Epithelial cell of esophagus (primary cell): ENCODE results near the gene DYNC1I1.
A peak's percentile ranks its signal among the peaks of the same experiment; 100 is the strongest.

Source experiments
- DNase-seq: peaks from one replicate; pipeline ENCODE4 v3.0.0; 2010; ENCODE audit warnings: low read depth
- H3K4me3 ChIP-seq: 2 replicates; pipeline ENCODE4 v1.5.1; 2011; ENCODE audit warnings: mild to moderate bottlenecking, low read length, control low read depth
- CTCF ChIP-seq: IDR thresholded peaks from 2 replicates; pipeline ENCODE4 v1.5.1; 2011; ENCODE audit warnings: low read depth, mild to moderate bottlenecking, low read length, control low read depth, inconsistent platforms; ENCODE audit not compliant: insufficient read depth; ENCODE audit errors: missing control alignments

The DYNC1I1 gene

DNA sequence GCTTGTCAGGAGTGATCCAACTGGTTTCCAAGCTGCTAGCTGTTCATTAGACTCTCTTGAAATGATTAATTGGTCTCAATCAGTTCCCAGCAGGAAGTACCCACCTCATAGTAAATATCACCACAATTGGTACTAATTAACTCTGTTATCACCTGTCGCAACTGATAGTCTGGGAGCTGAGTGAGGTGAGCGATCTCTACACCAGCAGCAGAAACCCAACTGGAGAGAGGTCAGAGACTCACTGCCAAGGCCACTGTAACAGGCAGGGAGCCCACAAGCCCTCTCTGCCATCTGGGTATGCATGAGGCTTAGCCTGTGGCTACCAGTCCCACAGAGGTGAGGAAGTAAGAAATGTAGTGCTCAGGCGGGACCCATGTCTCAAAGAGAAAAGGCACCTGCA lies 245.5 kb downstream of the DYNC1I1 start:
- DNase-seq = no peak
- no peak for TF ChIP-seq CTCF
- H3K4me3 ChIP-seq = no peak overlapping the region

DNA sequence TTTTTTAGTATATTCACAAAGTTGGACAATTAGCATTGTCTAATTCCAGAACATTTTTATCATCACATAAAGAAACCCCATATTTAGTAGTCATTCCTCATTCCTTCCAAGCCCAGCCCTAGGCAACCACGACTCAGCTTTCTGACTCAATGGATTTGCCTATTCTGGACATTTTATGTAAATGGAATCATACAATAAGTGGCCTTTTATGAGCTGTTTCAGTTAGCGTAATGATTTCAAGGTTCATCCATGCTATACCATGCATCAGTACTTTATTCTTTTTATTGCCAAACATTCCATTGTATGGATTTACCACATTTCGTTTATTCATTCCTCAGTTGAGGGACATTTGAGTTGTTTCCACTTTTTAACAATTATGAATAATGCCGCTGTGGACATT lies 249.2 kb downstream of the DYNC1I1 start:
- peak; percentile 39 for DNase-seq
- TF ChIP-seq CTCF = no peak
- H3K4me3 ChIP-seq = no peak overlapping the region

GRCh38 chr7:96023387-96023786 lies 251.0 kb downstream of the DYNC1I1 start:
- H3K4me3 ChIP-seq = no peak overlapping the region
- no peak for TF ChIP-seq CTCF
- DNase-seq = no peak

- TF ChIP-seq CTCF = no peak
- no peak for DNase-seq
Observed at GRCh38 chr7:96026010-96026409, 253.7 kb downstream of the DYNC1I1 start.

DNA sequence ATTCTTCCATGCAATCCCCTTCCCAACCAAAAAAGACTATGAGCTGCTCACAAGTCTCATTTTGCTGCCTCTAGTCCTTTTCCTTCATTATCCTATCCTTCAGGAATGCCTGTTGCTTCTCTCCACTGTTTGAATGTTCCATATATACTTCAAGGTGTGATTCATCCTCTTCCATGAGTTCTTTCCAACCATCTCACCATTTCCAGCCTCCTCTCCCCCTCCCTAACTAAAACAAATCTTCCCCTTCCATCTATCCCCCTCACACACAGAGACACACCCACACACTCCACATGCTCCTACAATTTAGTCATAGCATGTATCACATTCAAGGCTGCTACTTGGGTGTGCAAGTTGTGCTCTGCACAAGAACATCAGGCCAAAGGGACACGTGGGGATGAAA lies 254.3 kb downstream of the DYNC1I1 start:
- no peak for TF ChIP-seq CTCF
- no peak for DNase-seq

More at GRCh38 chr7:96026010-96026409, 253.7 kb downstream of the DYNC1I1 start:
- H3K4me3 ChIP-seq = no peak overlapping the region

DNA sequence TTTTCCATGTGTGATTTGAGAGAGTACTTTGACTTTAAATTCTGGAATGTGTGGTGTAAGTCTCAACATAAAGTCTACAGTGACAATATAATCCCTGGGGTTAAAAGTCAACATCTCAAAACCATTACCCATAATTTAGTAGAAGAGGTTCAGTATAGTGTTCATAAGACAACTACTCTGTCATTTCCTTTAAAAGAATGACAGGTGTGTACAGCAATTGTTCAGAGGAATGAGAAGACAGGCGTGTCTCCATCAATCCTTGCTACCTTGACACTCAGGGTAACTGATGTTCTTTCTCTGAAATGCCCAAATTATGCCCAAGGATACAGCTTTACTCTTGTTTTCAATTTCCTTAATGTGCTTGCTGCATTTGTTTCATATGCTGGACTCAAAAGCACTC lies 256.4 kb downstream of the DYNC1I1 start:
- no peak overlapping the region for H3K4me3 ChIP-seq
- no peak for DNase-seq
- TF ChIP-seq CTCF = no peak

More for the DNA sequence above, 254.3 kb downstream of the DYNC1I1 start:
- no peak overlapping the region for H3K4me3 ChIP-seq

GRCh38 chr7:96033009-96033598 lies 260.8 kb downstream of the DYNC1I1 start:
- DNase-seq = no peak
- no peak overlapping the region for H3K4me3 ChIP-seq
- TF ChIP-seq CTCF = no peak
